Mesothelial cell of epicardium (in vitro differentiated cells): ENCODE results near the gene KAT2B. TPM values are rescaled to one million over a fixed set of nuclear protein-coding genes. Genes with fewer than 3 reads are reported as not detected.

Source experiments
- DNase-seq, 2 experiments: peaks; one replicate each; pipeline ENCODE4 v3.0.0; 2021; ENCODE audit warnings: low spot score in 2 of 2; ENCODE audit not compliant: unreplicated experiment in 2 of 2
- H3K27ac Mint-ChIP-seq: 2 replicates; pipeline ENCODE4 v1.8.0; 2021; ENCODE audit warnings: mixed read lengths
- H3K27me3 Mint-ChIP-seq: 2 replicates; pipeline ENCODE4 v1.8.0; 2021; ENCODE audit warnings: low read depth, mixed read lengths
- H3K36me3 Mint-ChIP-seq: 2 replicates; pipeline ENCODE4 v1.8.0; 2021; ENCODE audit warnings: mixed read lengths
- H3K4me1 Mint-ChIP-seq: 2 replicates; pipeline ENCODE4 v1.8.0; 2021; ENCODE audit warnings: mixed read lengths
- H3K4me3 Mint-ChIP-seq: 2 replicates; pipeline ENCODE4 v1.8.0; 2021; ENCODE audit warnings: mild to moderate bottlenecking, moderate library complexity, mixed read lengths
- H3K9me3 Mint-ChIP-seq: 2 replicates; pipeline ENCODE4 v1.8.0; 2021; ENCODE audit warnings: mixed read lengths
- total RNA-seq: library from RNA; stranded (reverse); gene quantifications from 3 replicates; pipeline ENCODE4 v1.2.1, GENCODE V29; 2021
- TF ChIP-seq, protein P1 (sequence below): fragments of 200-600 bp; sonication (generic); IDR thresholded peaks from one replicate; pipeline ENCODE4 v1.5.0; 2021; ENCODE audit warnings: antibody characterized with exemption; ENCODE audit not compliant: unreplicated experiment

Gene KAT2B
- total RNA-seq, 1 donor from 2014 or later = 6.2 TPM

GRCh38 chr3:20056725-20057611 is 16.7 kb downstream of the KAT2B start:
- H3K27ac Mint-ChIP-seq = no peak overlapping the region
- TF ChIP-seq, protein P1, sequence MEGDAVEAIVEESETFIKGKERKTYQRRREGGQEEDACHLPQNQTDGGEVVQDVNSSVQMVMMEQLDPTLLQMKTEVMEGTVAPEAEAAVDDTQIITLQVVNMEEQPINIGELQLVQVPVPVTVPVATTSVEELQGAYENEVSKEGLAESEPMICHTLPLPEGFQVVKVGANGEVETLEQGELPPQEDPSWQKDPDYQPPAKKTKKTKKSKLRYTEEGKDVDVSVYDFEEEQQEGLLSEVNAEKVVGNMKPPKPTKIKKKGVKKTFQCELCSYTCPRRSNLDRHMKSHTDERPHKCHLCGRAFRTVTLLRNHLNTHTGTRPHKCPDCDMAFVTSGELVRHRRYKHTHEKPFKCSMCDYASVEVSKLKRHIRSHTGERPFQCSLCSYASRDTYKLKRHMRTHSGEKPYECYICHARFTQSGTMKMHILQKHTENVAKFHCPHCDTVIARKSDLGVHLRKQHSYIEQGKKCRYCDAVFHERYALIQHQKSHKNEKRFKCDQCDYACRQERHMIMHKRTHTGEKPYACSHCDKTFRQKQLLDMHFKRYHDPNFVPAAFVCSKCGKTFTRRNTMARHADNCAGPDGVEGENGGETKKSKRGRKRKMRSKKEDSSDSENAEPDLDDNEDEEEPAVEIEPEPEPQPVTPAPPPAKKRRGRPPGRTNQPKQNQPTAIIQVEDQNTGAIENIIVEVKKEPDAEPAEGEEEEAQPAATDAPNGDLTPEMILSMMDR = no peak
- H3K4me3 Mint-ChIP-seq = no peak overlapping the region
- no peaks in the 10 kb centered on the region for H3K9me3 Mint-ChIP-seq
- H3K27me3 Mint-ChIP-seq = no peaks in the 10 kb centered on the region
- no peak for DNase-seq
- H3K4me1 Mint-ChIP-seq = peaks cover 3% of the 10 kb centered on the region
- H3K36me3 Mint-ChIP-seq = no peaks in the 10 kb centered on the region

GRCh38 chr3:20057612-20058180 is 17.4 kb downstream of the KAT2B start:
- H3K4me1 Mint-ChIP-seq = peaks cover 3% of the 10 kb centered on the region
- no peaks in the 10 kb centered on the region for H3K27me3 Mint-ChIP-seq
- H3K4me3 Mint-ChIP-seq = no peak overlapping the region
- H3K27ac Mint-ChIP-seq = no peak overlapping the region
- TF ChIP-seq, protein P1 = no peak
- no peaks in the 10 kb centered on the region for H3K36me3 Mint-ChIP-seq
- H3K9me3 Mint-ChIP-seq = no peaks in the 10 kb centered on the region
- DNase-seq = no peak

- H3K4me3 Mint-ChIP-seq = no peak overlapping the region
- H3K27ac Mint-ChIP-seq = no peak overlapping the region
- no peaks in the 10 kb centered on the region for H3K9me3 Mint-ChIP-seq
- H3K27me3 Mint-ChIP-seq = no peaks in the 10 kb centered on the region
- DNase-seq = no peak
- no peaks in the 10 kb centered on the region for H3K36me3 Mint-ChIP-seq
- peaks cover 9% of the 10 kb centered on the region for H3K4me1 Mint-ChIP-seq
- TF ChIP-seq, protein P1 = no peak
Measured at GRCh38 chr3:20059929-20060328, 19.7 kb downstream of the KAT2B start.

DNA sequence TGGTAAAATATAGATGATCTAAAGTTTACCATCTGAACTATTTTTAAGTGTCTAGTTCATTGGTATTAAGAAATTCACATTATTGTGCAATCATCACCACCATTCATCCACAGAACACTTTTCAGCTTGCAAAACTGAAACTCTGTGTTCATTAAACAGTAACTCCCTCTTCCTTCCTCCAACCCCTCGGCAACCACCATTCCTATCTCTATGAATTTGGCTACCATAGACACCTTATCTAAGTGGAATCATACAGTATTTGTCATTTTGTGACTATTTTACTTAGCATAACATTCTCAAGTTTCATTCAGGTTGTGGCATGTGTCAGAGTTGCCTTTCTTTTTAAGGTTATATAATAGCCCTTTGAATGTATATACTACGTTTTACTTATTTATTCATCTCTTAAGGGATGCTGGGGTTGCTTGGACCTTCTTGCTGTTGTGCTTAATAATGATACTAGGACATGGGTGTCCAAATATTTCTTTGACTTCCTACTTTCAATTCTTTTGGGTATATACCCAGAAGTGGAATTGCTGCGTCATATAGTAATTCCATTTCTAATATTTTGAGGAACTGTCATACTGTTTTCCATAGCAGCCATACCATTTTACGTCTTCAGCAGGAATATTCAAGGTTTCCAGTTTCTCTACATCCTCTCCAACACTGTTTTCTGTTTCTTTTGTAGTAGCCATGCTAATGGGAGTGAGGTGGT is 20.9 kb downstream of the KAT2B start:
- peaks cover 13% of the 10 kb centered on the region for H3K4me1 Mint-ChIP-seq
- no peak overlapping the region for H3K27ac Mint-ChIP-seq
- H3K36me3 Mint-ChIP-seq = no peaks in the 10 kb centered on the region
- DNase-seq = no peak
- TF ChIP-seq, protein P1 = no peak
- H3K27me3 Mint-ChIP-seq = no peaks in the 10 kb centered on the region
- no peak overlapping the region for H3K4me3 Mint-ChIP-seq
- no peaks in the 10 kb centered on the region for H3K9me3 Mint-ChIP-seq

GRCh38 chr3:20062996-20063395 is 22.8 kb downstream of the KAT2B start:
- Mint-ChIP-seq H3K9me3 (no peaks in the 10 kb centered on the region), H3K4me3 (no peak overlapping the region), H3K27me3 (no peaks in the 10 kb centered on the region), H3K36me3 (no peaks in the 10 kb centered on the region), H3K27ac (no peak overlapping the region), H3K4me1 (peaks cover 16% of the 10 kb centered on the region)
- TF ChIP-seq, protein P1 = no peak
- no peak for DNase-seq
